BLaER1 treated with 17β-estradiol and CSF1 and Interleukin-3, amounts not matched to agents 10 nM and 100 nM (cell line): Measurements from ENCODE around the gene FOXP1.

ENCODE experiments used
- H3K27ac ChIP-seq, 11 experiments: shearing (Covaris generic); formaldehyde crosslinking; 2 replicates each; pipeline ENCODE4 v1.8.1; 2022
- H3K27me3 ChIP-seq, 11 experiments: shearing (Covaris generic); formaldehyde crosslinking; 2 replicates each; pipeline ENCODE4 v1.8.1; 2022
- H3K36me3 ChIP-seq, 11 experiments: shearing (Covaris generic); formaldehyde crosslinking; 2 replicates each; pipeline ENCODE4 v1.8.1; 2022
- H3K4me1 ChIP-seq, 10 experiments: shearing (Covaris generic); formaldehyde crosslinking; 2 replicates each; pipeline ENCODE4 v1.8.1; 2022
- H3K4me2 ChIP-seq, 11 experiments: shearing (Covaris generic); formaldehyde crosslinking; 2 replicates each; pipeline ENCODE4 v1.8.1; 2022
- H3K4me3 ChIP-seq, 10 experiments: shearing (Covaris generic); formaldehyde crosslinking; 2 replicates each; pipeline ENCODE4 v1.8.1; 2022
- H3K9ac ChIP-seq, 11 experiments: shearing (Covaris generic); formaldehyde crosslinking; 2 replicates each; pipeline ENCODE4 v1.8.1; 2022
- H3K9me3 ChIP-seq, 11 experiments: shearing (Covaris generic); formaldehyde crosslinking; replicated peaks in 1 of 11; 2 replicates each; pipeline ENCODE4 v1.8.1; 2022
- H4K20me1 ChIP-seq, 11 experiments: shearing (Covaris generic); formaldehyde crosslinking; 2 replicates each; pipeline ENCODE4 v1.8.1; 2022
- Cebpa-rat ChIP-seq, 11 experiments: shearing (Covaris generic); IDR thresholded peaks; 2 replicates each; pipeline ENCODE4 v1.8.1; 2022

FOXP1 gene

GRCh38 chr3:71183549-71183948 is 400.0 kb downstream of the FOXP1 start:
- no peaks in the 10 kb centered on the region for H4K20me1 ChIP-seq
- no peak for TF ChIP-seq Cebpa-rat (IDR thresholded peaks at IDR 0.05)
- H3K9ac ChIP-seq: no peak overlapping the region
- H3K4me1 ChIP-seq: peaks cover 0 to 8% (median 5%) of the 10 kb centered on the region in 10 experiments; a peak in 7 of 20 replicates
- H3K9me3 ChIP-seq: no peaks in the 10 kb centered on the region
- H3K4me2 ChIP-seq: 0 out of 22 replicates have a peak overlapping the region, but pooled peaks of 1 of the 11 experiments have one; percentile 0
- H3K27me3 ChIP-seq: no peaks in the 10 kb centered on the region
- no peaks in the 10 kb centered on the region for H3K36me3 ChIP-seq
- no peak overlapping the region for H3K4me3 ChIP-seq
- no peak overlapping the region for H3K27ac ChIP-seq

- Histone ChIP-seq H3K4me2 (peak overlapping the region in 4 of 11 experiments; percentile 30 to 56 (median 48); a peak in 8 of 22 replicates), H3K9me3 (no peaks in the 10 kb centered on the region), H3K36me3 (no peaks in the 10 kb centered on the region), H3K4me3 (no peak overlapping the region), H3K27ac (no peak overlapping the region), H3K9ac (no peak overlapping the region), H3K4me1 (peaks cover 0 to 8% (median 5%) of the 10 kb centered on the region in 10 experiments; a peak in 7 of 20 replicates), H4K20me1 (no peaks in the 10 kb centered on the region), H3K27me3 (no peaks in the 10 kb centered on the region)
- peak in 5 of 11 experiments; percentile 43 to 53 (median 49); a peak in 3 of 22 replicates for TF ChIP-seq Cebpa-rat (IDR thresholded peaks at IDR 0.05)
These were observed 403.0 kb downstream of the FOXP1 start for GRCh38 chr3:71180524-71180923.

GRCh38 chr3:71177375-71177774 is 406.2 kb downstream of the FOXP1 start:
- no peaks in the 10 kb centered on the region for H3K9me3 ChIP-seq
- H3K27me3 ChIP-seq: no peaks in the 10 kb centered on the region
- H3K36me3 ChIP-seq: no peaks in the 10 kb centered on the region
- no peak overlapping the region for H3K4me3 ChIP-seq
- H3K4me2 ChIP-seq: no peak overlapping the region
- H3K9ac ChIP-seq: no peak overlapping the region
- no peaks in the 10 kb centered on the region for H4K20me1 ChIP-seq
- H3K27ac ChIP-seq: no peak overlapping the region
- H3K4me1 ChIP-seq: peaks cover 0 to 27% (median 2%) of the 10 kb centered on the region in 10 experiments; a peak in 6 of 20 replicates
- no peak for TF ChIP-seq Cebpa-rat (IDR thresholded peaks at IDR 0.05)

- no peak overlapping the region for H3K4me3 ChIP-seq
- no peak for TF ChIP-seq Cebpa-rat (IDR thresholded peaks at IDR 0.05)
- H3K4me2 ChIP-seq: no peak overlapping the region
- H3K27me3 ChIP-seq: no peaks in the 10 kb centered on the region
- no peaks in the 10 kb centered on the region for H4K20me1 ChIP-seq
- no peak overlapping the region for H3K9ac ChIP-seq
- H3K9me3 ChIP-seq: no peaks in the 10 kb centered on the region
- H3K27ac ChIP-seq: no peak overlapping the region
- H3K4me1 ChIP-seq: peaks cover 0 to 27% (median 2%) of the 10 kb centered on the region in 10 experiments; a peak in 6 of 20 replicates
- no peaks in the 10 kb centered on the region for H3K36me3 ChIP-seq
These were observed 407.2 kb downstream of the FOXP1 start for GRCh38 chr3:71176366-71176765.

- Histone ChIP-seq H3K4me2 (no peak overlapping the region), H3K4me3 (no peak overlapping the region), H3K27me3 (no peaks in the 10 kb centered on the region), H4K20me1 (no peaks in the 10 kb centered on the region), H3K36me3 (no peaks in the 10 kb centered on the region), H3K9ac (no peak overlapping the region), H3K27ac (no peak overlapping the region), H3K4me1 (peaks cover 0 to 26% (median 2%) of the 10 kb centered on the region in 10 experiments; a peak in 6 of 20 replicates), H3K9me3 (no peaks in the 10 kb centered on the region)
- TF ChIP-seq Cebpa-rat (IDR thresholded peaks at IDR 0.05): no peak
These were observed 407.7 kb downstream of the FOXP1 start for GRCh38 chr3:71175691-71176365.

DNA sequence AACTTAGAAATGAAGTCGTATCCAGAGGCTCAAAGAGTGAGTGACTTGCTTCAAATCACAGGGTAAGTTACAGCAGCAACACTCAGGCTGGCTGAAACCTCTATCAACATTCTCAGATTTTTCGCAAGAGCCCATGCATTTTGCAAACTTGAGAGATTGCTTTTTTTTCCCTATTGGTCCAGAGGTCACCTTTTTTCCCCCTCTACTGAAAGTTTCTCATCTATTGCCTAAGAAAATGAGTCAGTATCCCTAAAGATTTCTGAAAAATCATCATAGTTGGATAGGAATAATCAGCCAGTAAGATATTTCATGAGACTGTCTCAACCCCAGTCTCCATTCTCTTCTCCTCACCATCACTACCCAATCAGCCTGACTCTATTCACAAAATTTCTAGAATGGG is 410.6 kb downstream of the FOXP1 start:
- H3K4me1 ChIP-seq: peaks cover 0 to 20% (median 0%) of the 10 kb centered on the region in 10 experiments; a peak in 4 of 20 replicates
- no peaks in the 10 kb centered on the region for H3K9me3 ChIP-seq
- H3K36me3 ChIP-seq: no peaks in the 10 kb centered on the region
- H3K27me3 ChIP-seq: no peaks in the 10 kb centered on the region
- H3K4me3 ChIP-seq: no peak overlapping the region
- H3K27ac ChIP-seq: no peak overlapping the region
- H3K4me2 ChIP-seq: peak overlapping the region in 1 of 11 experiments; percentile 45; a peak in 1 of 22 replicates
- H3K9ac ChIP-seq: no peak overlapping the region
- TF ChIP-seq Cebpa-rat (IDR thresholded peaks at IDR 0.05): no peak
- no peaks in the 10 kb centered on the region for H4K20me1 ChIP-seq

GRCh38 chr3:71172189-71172588 is 411.3 kb downstream of the FOXP1 start:
- peaks cover 0 to 20% (median 0%) of the 10 kb centered on the region in 10 experiments; a peak in 4 of 20 replicates for H3K4me1 ChIP-seq
- TF ChIP-seq Cebpa-rat (IDR thresholded peaks at IDR 0.05): no peak
- H3K27ac ChIP-seq: no peak overlapping the region
- no peaks in the 10 kb centered on the region for H4K20me1 ChIP-seq
- H3K36me3 ChIP-seq: no peaks in the 10 kb centered on the region
- no peaks in the 10 kb centered on the region for H3K9me3 ChIP-seq
- no peak overlapping the region for H3K4me2 ChIP-seq
- H3K9ac ChIP-seq: no peak overlapping the region
- no peak overlapping the region for H3K4me3 ChIP-seq
- H3K27me3 ChIP-seq: no peaks in the 10 kb centered on the region

GRCh38 chr3:71171247-71171646 is 412.3 kb downstream of the FOXP1 start:
- Histone ChIP-seq H3K27ac (no peak overlapping the region), H3K9ac (no peak overlapping the region), H3K4me1 (peaks cover 0 to 20% (median 0%) of the 10 kb centered on the region in 10 experiments; a peak in 4 of 20 replicates), H3K27me3 (no peaks in the 10 kb centered on the region), H3K4me3 (no peak overlapping the region), H3K36me3 (no peaks in the 10 kb centered on the region), H3K4me2 (no peak overlapping the region), H3K9me3 (no peaks in the 10 kb centered on the region), H4K20me1 (no peaks in the 10 kb centered on the region)
- TF ChIP-seq Cebpa-rat (IDR thresholded peaks at IDR 0.05): no peak

GRCh38 chr3:71168880-71169411 is 414.6 kb downstream of the FOXP1 start:
- Histone ChIP-seq H3K36me3 (no peaks in the 10 kb centered on the region), H3K4me2 (no peak overlapping the region), H3K4me3 (no peak overlapping the region), H3K27me3 (no peaks in the 10 kb centered on the region), H4K20me1 (no peaks in the 10 kb centered on the region), H3K4me1 (peaks cover 0 to 14% (median 0%) of the 10 kb centered on the region in 10 experiments; a peak in 4 of 20 replicates), H3K9me3 (no peaks in the 10 kb centered on the region), H3K27ac (no peak overlapping the region), H3K9ac (no peak overlapping the region)
- no peak for TF ChIP-seq Cebpa-rat (IDR thresholded peaks at IDR 0.05)
